HepG2 (cell line): ENCODE data around the gene LEAP2. TPM values are rescaled to one million over a fixed set of nuclear protein-coding genes. Genes with fewer than 3 reads are reported as not detected.

Experiments used
- ARNTL ChIP-seq: sonication (generic); formaldehyde crosslinking; IDR thresholded peaks from 2 replicates; pipeline ENCODE4 v1.4.0; 2020; ENCODE audit warnings: mild to moderate bottlenecking, missing genetic modification reagents
- ATF1 ChIP-seq: IDR thresholded peaks from 2 replicates; pipeline ENCODE4 v1.6.1; 2016; ENCODE audit warnings: mild to moderate bottlenecking, control low read depth
- ETV6 ChIP-seq: sonication (generic); formaldehyde crosslinking; conservative IDR thresholded peaks from 2 replicates; pipeline ENCODE4 v1.4.0; 2020; ENCODE audit warnings: missing genetic modification reagents
- HOXD1 ChIP-seq: sonication (generic); formaldehyde crosslinking; IDR thresholded peaks from 2 replicates; pipeline ENCODE4 v1.5.0; 2020; ENCODE audit warnings: missing genetic modification reagents
- KDM4B ChIP-seq: sonication (generic); formaldehyde crosslinking; IDR thresholded peaks from 2 replicates; pipeline ENCODE4 v1.4.0; 2020; ENCODE audit warnings: missing genetic modification reagents
- KLF15 ChIP-seq: sonication (generic); formaldehyde crosslinking; IDR thresholded peaks from 2 replicates; pipeline ENCODE4 v1.8.1; 2023; ENCODE audit warnings: borderline replicate concordance, mild to moderate bottlenecking, inconsistent platforms, missing genetic modification reagents, mixed read lengths
- KMT2A ChIP-seq: sonication (generic); formaldehyde crosslinking; IDR thresholded peaks from 2 replicates; pipeline ENCODE4 v1.4.0; 2020; ENCODE audit warnings: missing genetic modification reagents
- NR2C2 ChIP-seq: sonication (generic); formaldehyde crosslinking; IDR thresholded peaks from 2 replicates; pipeline ENCODE4 v1.4.0; 2020; ENCODE audit warnings: missing genetic modification reagents, mild to moderate bottlenecking, moderate library complexity, borderline replicate concordance
- PRPF4 ChIP-seq: fragments of 200-400 bp; formaldehyde crosslinking; IDR thresholded peaks from 2 replicates; pipeline ENCODE4 v1.6.1; 2016; ENCODE audit warnings: low read length, low read depth; ENCODE audit not compliant: poor library complexity, severe bottlenecking
- SMAD3 ChIP-seq: sonication (generic); formaldehyde crosslinking; IDR thresholded peaks from 2 replicates; pipeline ENCODE4 v1.4.0; 2020; ENCODE audit warnings: missing genetic modification reagents
- XBP1 ChIP-seq: sonication (generic); formaldehyde crosslinking; IDR thresholded peaks from 2 replicates; pipeline ENCODE4 v1.5.0; 2020; ENCODE audit warnings: missing genetic modification reagents
- ZBTB43 ChIP-seq: sonication (generic); formaldehyde crosslinking; conservative IDR thresholded peaks from 2 replicates; pipeline ENCODE4 v1.4.0; 2020; ENCODE audit warnings: missing genetic modification reagents
- ZFP36L1 ChIP-seq: sonication (generic); formaldehyde crosslinking; IDR thresholded peaks from 2 replicates; pipeline ENCODE4 v1.8.0; 2022; ENCODE audit warnings: mild to moderate bottlenecking, missing genetic modification reagents, moderate library complexity
- ZGPAT ChIP-seq: IDR thresholded peaks from 2 replicates; pipeline ENCODE4 v1.6.1; 2016; ENCODE audit warnings: mild to moderate bottlenecking
- ZNF260 ChIP-seq: sonication (generic); formaldehyde crosslinking; IDR thresholded peaks from 2 replicates; pipeline ENCODE4 v1.4.0; 2020; ENCODE audit warnings: missing genetic modification reagents, low read depth, mild to moderate bottlenecking, borderline replicate concordance
- ZNF451 ChIP-seq: sonication (generic); formaldehyde crosslinking; IDR thresholded peaks from 2 replicates; pipeline ENCODE4 v1.5.0; 2020; ENCODE audit warnings: mild to moderate bottlenecking, missing genetic modification reagents
- polyA plus RNA-seq, 8 experiments: library from polyadenylated mRNA; depleted of rRNA in 3 of 8; stranded (reverse) in 7 of 8; unstranded in 1 of 8; fragments of >200 nt; fragmentation: Illumina TruSeq in 4 of 8; extraction: Trizol in 4 of 8; gene quantifications; 2 replicates each; pipeline versions ENCODE4 v1.2.1 to v1.2.3, GENCODE V29; 2011 to 2016; ENCODE audit warnings: low read depth in 4 of 8, missing spikeins in 1 of 8, mixed read lengths in 1 of 8; ENCODE audit not compliant: insufficient read depth in 1 of 8
- total RNA-seq, 5 experiments: library from RNA; depleted of rRNA; stranded (reverse); fragments of >200 nt; fragmentation: Illumina TruSeq; extraction: Trizol; gene quantifications; 2 replicates each; pipeline ENCODE4 v1.2.3, GENCODE V29; 2016; ENCODE audit warnings: low read depth in 1 of 5
- TF ChIP-seq, protein P1 (sequence below): conservative IDR thresholded peaks from 2 replicates; pipeline ENCODE4 v1.6.1; 2018; ENCODE audit warnings: missing genetic modification reagents
- TF ChIP-seq, protein P2 (sequence below): sonication (generic); formaldehyde crosslinking; IDR thresholded peaks from 2 replicates; pipeline ENCODE4 v1.5.0; 2020; ENCODE audit warnings: mild to moderate bottlenecking, missing genetic modification reagents, borderline replicate concordance

Gene LEAP2
- total and polyA plus RNA-seq, 2 of the 13 experiments (the other 11 are each of a cell fraction or from before 2014, with no cell fraction given) = 23.9 to 51.9 TPM

- TF ChIP-seq, protein P1, sequence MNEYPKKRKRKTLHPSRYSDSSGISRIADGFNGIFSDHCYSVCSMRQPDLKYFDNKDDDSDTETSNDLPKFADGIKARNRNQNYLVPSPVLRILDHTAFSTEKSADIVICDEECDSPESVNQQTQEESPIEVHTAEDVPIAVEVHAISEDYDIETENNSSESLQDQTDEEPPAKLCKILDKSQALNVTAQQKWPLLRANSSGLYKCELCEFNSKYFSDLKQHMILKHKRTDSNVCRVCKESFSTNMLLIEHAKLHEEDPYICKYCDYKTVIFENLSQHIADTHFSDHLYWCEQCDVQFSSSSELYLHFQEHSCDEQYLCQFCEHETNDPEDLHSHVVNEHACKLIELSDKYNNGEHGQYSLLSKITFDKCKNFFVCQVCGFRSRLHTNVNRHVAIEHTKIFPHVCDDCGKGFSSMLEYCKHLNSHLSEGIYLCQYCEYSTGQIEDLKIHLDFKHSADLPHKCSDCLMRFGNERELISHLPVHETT (CRISPR knock-in tag) = no peak
- TF ChIP-seq KLF15 = no peak
- TF ChIP-seq ETV6 = no peak
- no peak; the same call in 1 of the 2 replicates for TF ChIP-seq KMT2A
- TF ChIP-seq XBP1 (CRISPR knock-in tag) = no peak
- TF ChIP-seq, protein P2, sequence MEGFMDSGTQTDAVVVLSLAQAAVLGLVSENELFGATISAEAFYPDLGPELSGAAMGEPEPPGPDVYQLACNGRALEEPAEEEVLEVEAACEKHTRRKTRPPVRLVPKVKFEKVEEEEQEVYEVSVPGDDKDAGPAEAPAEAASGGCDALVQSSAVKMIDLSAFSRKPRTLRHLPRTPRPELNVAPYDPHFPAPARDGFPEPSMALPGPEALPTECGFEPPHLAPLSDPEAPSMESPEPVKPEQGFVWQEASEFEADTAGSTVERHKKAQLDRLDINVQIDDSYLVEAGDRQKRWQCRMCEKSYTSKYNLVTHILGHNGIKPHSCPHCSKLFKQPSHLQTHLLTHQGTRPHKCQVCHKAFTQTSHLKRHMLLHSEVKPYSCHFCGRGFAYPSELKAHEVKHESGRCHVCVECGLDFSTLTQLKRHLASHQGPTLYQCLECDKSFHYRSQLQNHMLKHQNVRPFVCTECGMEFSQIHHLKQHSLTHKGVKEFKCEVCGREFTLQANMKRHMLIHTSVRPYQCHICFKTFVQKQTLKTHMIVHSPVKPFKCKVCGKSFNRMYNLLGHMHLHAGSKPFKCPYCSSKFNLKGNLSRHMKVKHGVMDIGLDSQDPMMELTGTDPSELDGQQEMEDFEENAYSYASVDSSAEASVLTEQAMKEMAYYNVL (CRISPR knock-in tag) = 0 out of 2 replicates have a peak, but pooled peaks have one; percentile 6
- no peak for TF ChIP-seq PRPF4
- 0 out of 2 replicates have a peak, but pooled peaks have one; percentile 10 for TF ChIP-seq ZFP36L1
- TF ChIP-seq ATF1 (CRISPR knock-in tag) = 0 out of 2 replicates have a peak, but pooled peaks have one; percentile 9
- TF ChIP-seq HOXD1 (CRISPR knock-in tag) = no peak
- TF ChIP-seq ZNF260 = no peak
- peak; percentile 11; the same call in 1 of the 2 replicates for TF ChIP-seq NR2C2 (CRISPR knock-in tag)
- no peak for TF ChIP-seq ZNF451 (CRISPR knock-in tag)
- TF ChIP-seq ARNTL (CRISPR knock-in tag) = 0 out of 2 replicates have a peak, but pooled peaks have one; percentile 12
- TF ChIP-seq ZGPAT = peak; percentile 5; the same call in 1 of the 2 replicates
- TF ChIP-seq KDM4B (CRISPR knock-in tag) = peak; percentile 7; the same call in 1 of the 2 replicates
- no peak for TF ChIP-seq SMAD3
- peak; percentile 2; the same call in 1 of the 2 replicates for TF ChIP-seq ZBTB43
These were observed 33.2 kb upstream of the LEAP2 start (continued) for GRCh38 chr5:132840313-132840712.
